ENCODE results near the gene FLYWCH2. TPM values are rescaled to one million over a fixed set of nuclear protein-coding genes. Genes with fewer than 3 reads are reported as not detected.
"Not testable (repeated sequence)": the region's sequence is repeated elsewhere in the genome, so short reads cannot be mapped to it uniquely, and the experiment has no call there.

The FLYWCH2 gene
- total RNA-seq, 2 donors from 2014 or later, result 9.4 to 17.4 TPM

GRCh38 chr16:2899564-2900072, 16.6 kb downstream of the FLYWCH2 start:
- DNase-seq (ENCODE audit: low spot score in 2 of 2), result no peak
- H3K36me3 Mint-ChIP-seq, result peaks cover 0 to 3% of the 10 kb centered on the region in 2 donors
- ATAC-seq, result no peak
- H3K9me3 Mint-ChIP-seq, result no peaks in the 10 kb centered on the region
- peak overlapping the region in 1 of 2 donors; percentile 62 for H3K27ac Mint-ChIP-seq

- DNase-seq (ENCODE audit: low spot score in 2 of 2), result no peak
- Mint-ChIP-seq H3K9me3 (no peaks in the 10 kb centered on the region), H3K27ac (peak overlapping the region in 1 of 2 donors; percentile 62), H3K36me3 (peaks cover 0 to 4% of the 10 kb centered on the region in 2 donors)
- ATAC-seq, result no peak
Measured at GRCh38 chr16:2900526-2901075, 17.6 kb downstream of the FLYWCH2 start.

GRCh38 chr16:2902337-2903130, 19.5 kb downstream of the FLYWCH2 start:
- Mint-ChIP-seq H3K27ac (no peak overlapping the region), H3K36me3 (peaks cover 0 to 4% of the 10 kb centered on the region in 2 donors), H3K9me3 (no peaks in the 10 kb centered on the region)
- ATAC-seq (no peak), DNase-seq (ENCODE audit: low spot score in 2 of 2) (no peak)

GRCh38 chr16:2904100-2904921, 21.3 kb downstream of the FLYWCH2 start:
- H3K27ac Mint-ChIP-seq, result peak overlapping the region; percentile 84 to 91
- ATAC-seq, result peak; percentile 54 to 56
- DNase-seq (ENCODE audit: low spot score in 2 of 2), result peak; percentile 82 to 86
- peaks cover 0 to 4% of the 10 kb centered on the region in 2 donors for H3K36me3 Mint-ChIP-seq
- no peaks in the 10 kb centered on the region for H3K9me3 Mint-ChIP-seq

- peaks cover 0 to 4% of the 10 kb centered on the region in 2 donors for H3K36me3 Mint-ChIP-seq
- ATAC-seq (no peak), DNase-seq (ENCODE audit: low spot score in 2 of 2) (no peak)
- H3K27ac Mint-ChIP-seq, result peak overlapping the region; percentile 84 to 91
- no peaks in the 10 kb centered on the region for H3K9me3 Mint-ChIP-seq
Measured at GRCh38 chr16:2904922-2905240, 21.9 kb downstream of the FLYWCH2 start.

GRCh38 chr16:2905241-2905987, 22.4 kb downstream of the FLYWCH2 start:
- Mint-ChIP-seq H3K36me3 (peaks cover 0 to 4% of the 10 kb centered on the region in 2 donors), H3K9me3 (no peaks in the 10 kb centered on the region), H3K27ac (peak overlapping the region; percentile 84 to 91)
- peak; percentile 98 to 99 for DNase-seq (ENCODE audit: low spot score in 2 of 2)
- peak; percentile 81 for ATAC-seq

- DNase-seq (ENCODE audit: low spot score in 2 of 2) (no peak), ATAC-seq (no peak)
- no peaks in the 10 kb centered on the region for H3K9me3 Mint-ChIP-seq
- peaks cover 0 to 4% of the 10 kb centered on the region in 2 donors for H3K36me3 Mint-ChIP-seq
- H3K27ac Mint-ChIP-seq, result peak overlapping the region; percentile 44 to 80
Measured at GRCh38 chr16:2905988-2906387, 23.0 kb downstream of the FLYWCH2 start.

GRCh38 chr16:2907084-2907753, 24.2 kb downstream of the FLYWCH2 start:
- not testable (repeated sequence) for H3K9me3 Mint-ChIP-seq, ATAC-seq, H3K27ac Mint-ChIP-seq, H3K36me3 Mint-ChIP-seq
- peak in 1 of 2 donors; percentile 49 for DNase-seq (ENCODE audit: low spot score in 2 of 2)

GRCh38 chr16:2910441-2910969, 27.5 kb downstream of the FLYWCH2 start:
- Mint-ChIP-seq H3K9me3 (no peaks in the 10 kb centered on the region), H3K36me3 (peaks cover 9 to 13% of the 10 kb centered on the region in 2 donors), H3K27ac (no peak overlapping the region)
- no peak for ATAC-seq
- no peak for DNase-seq (ENCODE audit: low spot score in 2 of 2)

- DNase-seq (ENCODE audit: low spot score in 2 of 2) (peak; percentile 98 to 99), ATAC-seq (peak; percentile 96 to 97)
- Mint-ChIP-seq H3K27ac (peak within 1 kb of the TSS; percentile 79 to 81), H3K36me3 (peaks cover 9 to 13% of the 10 kb centered on the region in 2 donors), H3K9me3 (no peaks in the 10 kb centered on the region)
Measured at GRCh38 chr16:2911638-2912329, 28.8 kb downstream of the FLYWCH2 start, which contains the start of gene FLYWCH1. Gene FLYWCH1, plus strand, starts transcription at chr16:2911931. Its CDS starts 17,755 bp downstream, at chr16:2929686.

- ATAC-seq (peak; percentile 42 to 55), DNase-seq (ENCODE audit: low spot score in 2 of 2) (peak; percentile 49 to 64)
- Mint-ChIP-seq H3K9me3 (no peaks in the 10 kb centered on the region), H3K36me3 (peaks cover 9 to 13% of the 10 kb centered on the region in 2 donors), H3K27ac (peak overlapping the region; percentile 75 to 81)
Measured at GRCh38 chr16:2912330-2913199, 29.6 kb downstream of the FLYWCH2 start.

GRCh38 chr16:2913603-2914002, 30.6 kb downstream of the FLYWCH2 start:
- peaks cover 9 to 13% of the 10 kb centered on the region in 2 donors for H3K36me3 Mint-ChIP-seq
- ATAC-seq, result no peak
- no peak for DNase-seq (ENCODE audit: low spot score in 2 of 2)
- H3K9me3 Mint-ChIP-seq, result no peaks in the 10 kb centered on the region
- no peak overlapping the region for H3K27ac Mint-ChIP-seq

- ATAC-seq, result no peak
- Mint-ChIP-seq H3K9me3 (no peaks in the 10 kb centered on the region), H3K27ac (peak overlapping the region in 1 of 2 donors; percentile 78), H3K36me3 (peaks cover 9 to 13% of the 10 kb centered on the region in 2 donors)
- DNase-seq (ENCODE audit: low spot score in 2 of 2), result no peak
Measured at GRCh38 chr16:2914233-2914632, 31.2 kb downstream of the FLYWCH2 start.
